ENCODE results near the gene PGBD5.
A peak's percentile ranks its signal among the peaks of the same experiment; 100 is the strongest.
"Not testable (repeated sequence)": the region's sequence is repeated elsewhere in the genome, so short reads cannot be mapped to it uniquely, and the experiment has no call there.

The PGBD5 gene

DNA sequence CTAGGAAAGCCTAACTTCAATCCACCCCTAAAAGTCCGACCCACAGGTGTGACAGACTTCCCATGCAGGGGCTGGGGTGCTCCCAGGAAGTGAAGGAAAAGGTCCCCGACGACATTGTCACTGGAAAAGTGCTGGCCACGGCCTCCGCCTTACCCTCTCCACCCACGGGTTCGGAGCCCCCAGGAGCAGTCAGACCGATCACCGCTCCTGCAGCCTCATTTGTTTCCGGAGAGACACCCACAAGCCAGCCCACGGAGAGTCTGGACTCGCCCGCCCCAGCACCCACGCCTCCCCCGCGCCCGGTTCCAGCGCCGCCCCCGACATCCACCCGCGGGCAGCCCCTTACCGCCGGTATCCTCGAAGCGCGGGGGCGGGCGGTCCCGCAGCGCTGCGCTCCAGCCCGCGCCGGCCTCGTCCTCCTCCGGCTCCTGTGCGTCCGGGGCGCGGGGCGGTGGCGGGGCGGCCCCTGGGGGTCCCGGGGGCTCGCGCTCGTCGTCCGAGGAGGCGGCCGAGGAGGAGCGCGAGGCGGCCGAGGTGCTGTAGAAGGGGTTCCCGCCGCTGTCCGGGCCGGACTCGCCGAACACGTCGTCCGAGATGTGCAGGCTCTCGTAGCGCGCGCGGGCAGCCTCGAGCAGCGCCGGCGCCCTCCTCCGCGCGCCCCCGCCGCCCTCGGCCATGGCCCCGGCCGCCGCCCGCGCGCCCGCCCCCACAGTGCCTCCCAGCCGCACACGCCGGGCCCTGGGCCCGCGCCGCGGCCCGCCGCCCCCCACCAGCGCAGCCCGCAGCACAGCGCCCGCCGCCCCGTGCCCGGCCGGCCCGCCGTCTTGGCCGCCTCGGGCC is 660 bp downstream of the PGBD5 start:
- H3K4me3 ChIP-seq (ENCODE audit: low read length), result no peak overlapping the region
- TF ChIP-seq, protein P1, sequence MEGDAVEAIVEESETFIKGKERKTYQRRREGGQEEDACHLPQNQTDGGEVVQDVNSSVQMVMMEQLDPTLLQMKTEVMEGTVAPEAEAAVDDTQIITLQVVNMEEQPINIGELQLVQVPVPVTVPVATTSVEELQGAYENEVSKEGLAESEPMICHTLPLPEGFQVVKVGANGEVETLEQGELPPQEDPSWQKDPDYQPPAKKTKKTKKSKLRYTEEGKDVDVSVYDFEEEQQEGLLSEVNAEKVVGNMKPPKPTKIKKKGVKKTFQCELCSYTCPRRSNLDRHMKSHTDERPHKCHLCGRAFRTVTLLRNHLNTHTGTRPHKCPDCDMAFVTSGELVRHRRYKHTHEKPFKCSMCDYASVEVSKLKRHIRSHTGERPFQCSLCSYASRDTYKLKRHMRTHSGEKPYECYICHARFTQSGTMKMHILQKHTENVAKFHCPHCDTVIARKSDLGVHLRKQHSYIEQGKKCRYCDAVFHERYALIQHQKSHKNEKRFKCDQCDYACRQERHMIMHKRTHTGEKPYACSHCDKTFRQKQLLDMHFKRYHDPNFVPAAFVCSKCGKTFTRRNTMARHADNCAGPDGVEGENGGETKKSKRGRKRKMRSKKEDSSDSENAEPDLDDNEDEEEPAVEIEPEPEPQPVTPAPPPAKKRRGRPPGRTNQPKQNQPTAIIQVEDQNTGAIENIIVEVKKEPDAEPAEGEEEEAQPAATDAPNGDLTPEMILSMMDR (conservative IDR thresholded peaks at IDR 0.05; ENCODE audit: low read length), result no peak
- peak; percentile 2 for DNase-seq (ENCODE audit: low read depth)

- no peak for DNase-seq (ENCODE audit: low read depth)
- no peak overlapping the region for H3K4me3 ChIP-seq (ENCODE audit: low read length)
- TF ChIP-seq, protein P1 (conservative IDR thresholded peaks at IDR 0.05; ENCODE audit: low read length), result no peak
Observed at GRCh38 chr1:230424391-230425251, 1.5 kb downstream of the PGBD5 start.

GRCh38 chr1:230423951-230424350 is 2.2 kb downstream of the PGBD5 start:
- no peak for DNase-seq (ENCODE audit: low read depth)
- H3K4me3 ChIP-seq (ENCODE audit: low read length), result no peak overlapping the region
- TF ChIP-seq, protein P1 (conservative IDR thresholded peaks at IDR 0.05; ENCODE audit: low read length), result no peak

GRCh38 chr1:230423261-230423660 is 2.9 kb downstream of the PGBD5 start:
- DNase-seq (ENCODE audit: low read depth), result no peak
- H3K4me3 ChIP-seq (ENCODE audit: low read length), result no peak overlapping the region

DNA sequence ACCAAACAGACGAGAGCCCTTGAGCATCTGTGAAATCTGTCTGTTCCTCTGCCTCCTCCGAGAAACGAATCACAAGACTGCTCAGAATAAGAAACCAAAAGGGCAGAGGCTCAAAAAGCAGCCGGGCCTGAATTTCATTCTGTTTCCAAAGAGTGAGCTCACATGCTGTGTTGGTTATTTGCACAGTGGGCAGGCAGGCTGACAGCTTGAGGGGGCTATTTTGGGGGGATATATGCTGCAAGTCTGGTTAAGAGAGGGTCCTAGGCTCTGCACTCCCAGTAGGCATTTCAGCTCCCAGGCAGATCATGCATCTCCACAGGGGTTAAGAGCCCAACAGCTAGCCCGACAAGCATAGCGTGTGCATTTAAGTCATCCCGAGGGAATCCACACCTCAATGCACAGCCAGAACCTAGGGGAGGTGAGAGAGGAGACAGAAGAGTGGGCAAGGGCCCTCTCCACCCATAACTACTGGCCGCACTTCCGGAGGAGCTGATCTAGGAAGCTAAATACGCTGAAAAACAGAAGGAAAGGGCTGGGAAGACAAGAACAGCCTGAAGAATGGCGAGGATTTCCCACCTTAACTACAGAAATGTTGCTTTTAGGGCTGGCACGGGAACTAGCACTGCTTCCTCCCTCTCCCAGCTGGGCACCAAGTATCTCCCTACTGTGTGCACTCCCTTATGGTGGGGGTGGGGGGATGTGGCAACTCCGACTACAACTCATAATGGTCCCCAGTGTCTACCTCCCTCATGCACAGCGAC is 3.7 kb downstream of the PGBD5 start:
- TF ChIP-seq, protein P1 (conservative IDR thresholded peaks at IDR 0.05; ENCODE audit: low read length), result no peak
- DNase-seq (ENCODE audit: low read depth), result no peak
- no peak overlapping the region for H3K4me3 ChIP-seq (ENCODE audit: low read length)

More at GRCh38 chr1:230423261-230423660, 2.9 kb downstream of the PGBD5 start:
- TF ChIP-seq, protein P1 (conservative IDR thresholded peaks at IDR 0.05; ENCODE audit: low read length), result no peak

DNA sequence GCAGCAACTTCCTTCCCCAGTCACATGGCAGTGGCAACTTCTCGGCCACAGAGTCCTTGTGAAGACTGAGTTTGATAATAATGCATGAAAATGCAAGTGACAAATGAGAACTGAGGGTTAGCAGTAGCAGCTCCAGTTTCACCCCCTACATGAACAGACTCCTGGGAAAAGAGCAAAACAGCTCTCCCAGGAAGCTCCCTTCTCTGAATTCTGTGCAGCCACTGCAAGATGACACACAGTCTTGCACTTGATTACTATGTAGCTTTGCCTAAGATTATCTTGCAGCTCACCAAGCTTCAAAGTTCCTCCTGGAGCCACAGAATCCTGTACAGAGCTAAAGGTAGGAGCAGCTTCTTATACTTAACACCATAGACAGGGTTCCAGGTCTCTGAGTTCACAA is 4.7 kb downstream of the PGBD5 start:
- no peak for DNase-seq (ENCODE audit: low read depth)
- no peak overlapping the region for H3K4me3 ChIP-seq (ENCODE audit: low read length)
- TF ChIP-seq, protein P1 (conservative IDR thresholded peaks at IDR 0.05; ENCODE audit: low read length), result no peak

GRCh38 chr1:230420372-230420771 is 5.8 kb downstream of the PGBD5 start:
- DNase-seq (ENCODE audit: low read depth); H3K4me3 ChIP-seq (ENCODE audit: low read length): not testable (repeated sequence)

All from AG10803 (cell line).